Measurements from ENCODE around the gene SET.

DNA sequence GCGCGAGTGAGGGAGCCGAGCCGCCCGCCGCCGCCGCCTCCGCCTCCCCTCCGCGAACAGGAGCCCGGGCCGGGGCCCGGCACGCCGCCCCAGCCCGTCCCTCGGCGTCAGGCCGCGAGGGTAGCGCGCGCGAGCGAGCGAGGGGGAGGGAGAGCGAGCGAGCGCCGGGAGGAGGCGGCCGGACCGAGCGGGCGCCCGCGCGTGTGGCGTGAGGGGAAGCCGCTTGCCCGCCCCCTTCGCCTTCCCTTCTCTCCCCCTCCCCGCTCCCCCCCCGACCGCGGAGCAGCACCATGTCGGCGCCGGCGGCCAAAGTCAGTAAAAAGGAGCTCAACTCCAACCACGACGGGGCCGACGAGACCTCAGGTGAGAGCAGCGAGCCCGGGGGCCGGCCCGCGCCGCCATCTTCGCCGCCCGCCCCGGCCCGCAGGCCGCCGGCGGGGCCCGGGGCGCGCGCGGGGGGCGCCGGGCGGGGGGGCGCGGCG lies 312 bp downstream of the SET start:
- no peak for TF ChIP-seq EZH2 (IDR thresholded peaks at IDR 0.05; ENCODE audit: low read length)
- TF ChIP-seq, protein P1, sequence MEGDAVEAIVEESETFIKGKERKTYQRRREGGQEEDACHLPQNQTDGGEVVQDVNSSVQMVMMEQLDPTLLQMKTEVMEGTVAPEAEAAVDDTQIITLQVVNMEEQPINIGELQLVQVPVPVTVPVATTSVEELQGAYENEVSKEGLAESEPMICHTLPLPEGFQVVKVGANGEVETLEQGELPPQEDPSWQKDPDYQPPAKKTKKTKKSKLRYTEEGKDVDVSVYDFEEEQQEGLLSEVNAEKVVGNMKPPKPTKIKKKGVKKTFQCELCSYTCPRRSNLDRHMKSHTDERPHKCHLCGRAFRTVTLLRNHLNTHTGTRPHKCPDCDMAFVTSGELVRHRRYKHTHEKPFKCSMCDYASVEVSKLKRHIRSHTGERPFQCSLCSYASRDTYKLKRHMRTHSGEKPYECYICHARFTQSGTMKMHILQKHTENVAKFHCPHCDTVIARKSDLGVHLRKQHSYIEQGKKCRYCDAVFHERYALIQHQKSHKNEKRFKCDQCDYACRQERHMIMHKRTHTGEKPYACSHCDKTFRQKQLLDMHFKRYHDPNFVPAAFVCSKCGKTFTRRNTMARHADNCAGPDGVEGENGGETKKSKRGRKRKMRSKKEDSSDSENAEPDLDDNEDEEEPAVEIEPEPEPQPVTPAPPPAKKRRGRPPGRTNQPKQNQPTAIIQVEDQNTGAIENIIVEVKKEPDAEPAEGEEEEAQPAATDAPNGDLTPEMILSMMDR (optimal IDR thresholded peaks at IDR 0.05 in 1 of 3, IDR thresholded peaks at IDR 0.05 in 1 of 3, conservative IDR thresholded peaks at IDR 0.05 in 1 of 3; ENCODE audit: extremely low read depth in 1 of 3, insufficient read depth in 2 of 3, low read length in 3 of 3): no peak
